Testis (tissue), 3 donors: ENCODE results near the gene IYD. TPM values are rescaled to one million over a fixed set of nuclear protein-coding genes. Genes with fewer than 3 reads are reported as not detected.

Experiments used
- DNase-seq: peaks from one replicate; pipeline ENCODE4 v3.0.0-alpha.2; 2019
- H3K27ac ChIP-seq, 2 donors: fragments of 200-600 bp; sonication (generic); one replicate each; pipeline ENCODE4 v1.5.1; 2019
- H3K27me3 ChIP-seq: fragments of 200-600 bp; sonication (generic); one replicate; pipeline ENCODE4 v1.5.1; 2019
- H3K36me3 ChIP-seq: fragments of 200-600 bp; sonication (generic); one replicate; pipeline ENCODE4 v1.5.1; 2017; ENCODE audit warnings: low read depth; ENCODE audit errors: missing control alignments
- H3K4me1 ChIP-seq: fragments of 200-600 bp; sonication (generic); one replicate; pipeline ENCODE4 v1.5.1; 2019
- H3K4me3 ChIP-seq, 2 donors: fragments of 200-600 bp; sonication (generic); one replicate each; pipeline ENCODE4 v1.5.1; 2017 to 2019
- H3K9me3 ChIP-seq: fragments of 200-600 bp; sonication (generic); one replicate; pipeline ENCODE4 v1.5.1; 2017
- CTCF ChIP-seq, 3 experiments: fragments of 450-650 bp in 2 of 3; fragments of 200-600 bp in 1 of 3; sonication (generic) in 1 of 3; IDR thresholded peaks; one replicate each; pipeline ENCODE4 v1.5.1; 2016 to 2019; ENCODE audit warnings: antibody characterized with exemption in 3 of 3, mild to moderate bottlenecking in 2 of 3, moderate library complexity in 1 of 3
- POLR2A ChIP-seq: fragments of 450-650 bp; IDR thresholded peaks from one replicate; pipeline ENCODE4 v1.6.1; 2017; ENCODE audit warnings: antibody characterized with exemption, mild to moderate bottlenecking, moderate library complexity
- WGBS, 2 donors: methylation state at CpG; one replicate each; pipeline ENCODE4 v1.1.5; 2018; 5-methylcytosine and 5-hydroxymethylcytosine counted together
- intact Hi-C: fragments of 100-400 bp; cut with DNase I; formaldehyde crosslinking; loops from one replicate; pipeline ENCODE4 v1.15.1; 2023; ENCODE audit warnings: low total_unique reads
- polyA plus RNA-seq: library from polyadenylated mRNA; stranded (reverse); fragments of 350-450 nt; fragmentation: Illumina TruSeq; extraction: RNeasy Lipid Tissue Mini Kit (QIAGEN cat#74804); gene quantifications from one replicate; pipeline ENCODE4 v1.2.3, GENCODE V29; 2014; ENCODE audit warnings: low read depth, low replicate concordance; ENCODE audit not compliant: insufficient read depth
- total RNA-seq, 2 donors: library from RNA; depleted of rRNA; stranded (reverse); fragments of >200 nt; gene quantifications; one replicate each; pipeline ENCODE4 v1.2.3, GENCODE V29; 2016

Gene IYD
- total and polyA plus RNA-seq, 3 donors from 2014 or later: 0.24 to 1.6 (median 0.45) TPM

- no peak overlapping the region for H3K4me3 ChIP-seq
- WGBS, 2 donors: 84 to 96% methylated on average over 3 to 8 of the region's 8 CpGs
- TF ChIP-seq POLR2A (no peak), CTCF (IDR thresholded peaks at IDR 0.05) (no peak)
- DNase-seq: no peak
- no peaks in the 10 kb centered on the region for H3K36me3 ChIP-seq
- no peak overlapping the region for H3K27ac ChIP-seq
- intact Hi-C loops: no loop called here
- H3K27me3 ChIP-seq: no peaks in the 10 kb centered on the region
- no peaks in the 10 kb centered on the region for H3K4me1 ChIP-seq
- H3K9me3 ChIP-seq: no peaks in the 10 kb centered on the region
Observed at GRCh38 chr6:150425508-150425907, 56.7 kb downstream of the IYD start.

DNA sequence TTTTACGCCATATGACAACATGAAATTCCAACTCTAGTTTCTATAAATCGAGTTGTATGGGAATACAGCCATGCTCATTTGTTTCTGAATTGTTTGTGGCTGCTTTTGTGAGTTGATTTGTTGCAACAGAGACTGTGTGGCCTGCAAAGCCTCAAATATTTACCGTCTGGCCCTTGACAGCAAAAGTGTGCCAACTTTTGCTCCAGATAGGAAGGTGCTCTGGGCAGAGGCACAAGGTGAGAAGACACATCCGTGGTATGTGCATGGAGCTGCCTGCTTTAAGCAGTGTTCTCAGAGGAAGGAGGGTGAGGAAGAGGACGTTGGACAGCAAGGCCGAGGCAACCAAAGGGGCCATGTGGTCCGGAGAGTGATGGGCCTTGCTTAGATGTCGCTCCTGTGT, 57.4 kb downstream of the IYD start:
- Histone ChIP-seq H3K9me3 (no peaks in the 10 kb centered on the region), H3K27me3 (no peaks in the 10 kb centered on the region), H3K4me3 (no peak overlapping the region), H3K36me3 (no peaks in the 10 kb centered on the region), H3K4me1 (no peaks in the 10 kb centered on the region), H3K27ac (no peak overlapping the region)
- WGBS, 2 donors: 77 to 81% methylated on average over 8 of the region's 8 CpGs
- TF ChIP-seq POLR2A: no peak
- no peak for TF ChIP-seq CTCF (IDR thresholded peaks at IDR 0.05)
- intact Hi-C loops: no loop called here
- no peak for DNase-seq

- Histone ChIP-seq H3K36me3 (no peaks in the 10 kb centered on the region), H3K4me3 (no peak overlapping the region), H3K27ac (no peak overlapping the region), H3K27me3 (no peaks in the 10 kb centered on the region), H3K4me1 (no peaks in the 10 kb centered on the region), H3K9me3 (no peaks in the 10 kb centered on the region)
- intact Hi-C loops: no loop called here
- TF ChIP-seq POLR2A (no peak), CTCF (IDR thresholded peaks at IDR 0.05) (no peak)
- no peak for DNase-seq
- WGBS, 2 donors: 80 to 85% methylated on average over 6 of the region's 6 CpGs
Observed at GRCh38 chr6:150427037-150427602, 58.3 kb downstream of the IYD start.

DNA sequence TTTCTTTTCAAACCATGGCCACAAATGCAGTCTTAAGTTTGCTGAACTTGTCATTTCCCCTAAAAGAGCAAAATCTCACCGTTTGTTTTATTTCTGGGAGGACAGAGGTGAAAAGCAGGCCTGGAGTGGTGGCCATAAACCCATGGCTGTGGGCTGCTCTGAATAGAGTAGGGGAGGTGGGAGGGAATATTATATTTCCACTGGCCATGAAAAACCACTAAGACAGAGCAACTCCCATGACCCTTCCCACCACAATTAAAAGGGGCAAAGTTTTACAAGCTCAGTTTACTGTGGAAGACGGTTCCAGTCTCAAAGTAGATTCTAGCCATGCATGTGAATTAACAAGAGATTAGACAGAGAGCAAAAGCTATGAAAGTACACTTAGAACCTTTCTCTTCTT, 59.0 kb downstream of the IYD start:
- Histone ChIP-seq H3K36me3 (no peaks in the 10 kb centered on the region), H3K27ac (no peak overlapping the region), H3K27me3 (no peaks in the 10 kb centered on the region), H3K4me3 (no peak overlapping the region), H3K9me3 (no peaks in the 10 kb centered on the region), H3K4me1 (no peaks in the 10 kb centered on the region)
- intact Hi-C loops: no loop called here
- 81 to 91% methylated on average over 2 of the region's 2 CpGs for WGBS, 2 donors
- DNase-seq: no peak
- no peak for TF ChIP-seq POLR2A
- no peak for TF ChIP-seq CTCF (IDR thresholded peaks at IDR 0.05)

DNA sequence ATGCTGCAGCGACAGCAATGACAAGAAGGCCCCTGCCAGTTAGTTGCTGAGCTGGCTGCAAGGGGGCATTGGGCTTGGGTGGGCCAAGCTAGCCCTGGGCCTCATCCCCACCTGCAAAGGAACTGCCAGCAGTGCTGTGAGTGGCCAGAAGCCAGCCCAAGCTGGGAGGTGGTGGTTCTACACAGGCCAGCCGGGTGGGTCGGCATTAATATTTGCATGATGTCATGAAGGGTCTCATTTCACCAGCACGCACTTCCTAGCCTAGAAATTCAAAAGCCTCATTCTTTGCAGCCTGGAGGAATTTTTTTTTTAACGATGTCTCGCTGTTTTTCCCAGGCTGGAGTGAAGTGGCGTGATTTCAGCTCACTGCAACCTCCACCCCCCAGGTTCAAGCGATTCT, 62.0 kb downstream of the IYD start:
- DNase-seq: no peak
- Histone ChIP-seq H3K4me1 (no peaks in the 10 kb centered on the region), H3K27me3 (no peaks in the 10 kb centered on the region), H3K36me3 (no peaks in the 10 kb centered on the region), H3K27ac (no peak overlapping the region), H3K4me3 (no peak overlapping the region), H3K9me3 (no peaks in the 10 kb centered on the region)
- 88 to 95% methylated on average over 5 to 8 of the region's 8 CpGs for WGBS, 2 donors
- intact Hi-C loops: no loop called here
- TF ChIP-seq POLR2A: no peak
- no peak for TF ChIP-seq CTCF (IDR thresholded peaks at IDR 0.05)
